Endometrial microvascular endothelial cells (primary cell): ENCODE results near the gene TMEM38A. TPM values are rescaled to one million over a fixed set of nuclear protein-coding genes. Genes with fewer than 3 reads are reported as not detected.
"Not testable (repeated sequence)": the region's sequence is repeated elsewhere in the genome, so short reads cannot be mapped to it uniquely, and the experiment has no call there.

Experiments
- in situ Hi-C: cut with HindIII; loops from 2 replicates; pipeline ENCODE4 v1.10.0; 2017; ENCODE audit warnings: low sequenced_read_pairs, low pct_unique_long_range_greater_than_20kb; ENCODE audit errors: inconsistent ontology term
- total RNA-seq: library from RNA; depleted of rRNA; stranded (reverse); fragments of >200 nt; gene quantifications from one replicate; pipeline ENCODE4 v1.2.3, GENCODE V29; 2015; ENCODE audit errors: inconsistent ontology term

The TMEM38A gene
- total RNA-seq, 1 donor from 2014 or later: not detected

DNA sequence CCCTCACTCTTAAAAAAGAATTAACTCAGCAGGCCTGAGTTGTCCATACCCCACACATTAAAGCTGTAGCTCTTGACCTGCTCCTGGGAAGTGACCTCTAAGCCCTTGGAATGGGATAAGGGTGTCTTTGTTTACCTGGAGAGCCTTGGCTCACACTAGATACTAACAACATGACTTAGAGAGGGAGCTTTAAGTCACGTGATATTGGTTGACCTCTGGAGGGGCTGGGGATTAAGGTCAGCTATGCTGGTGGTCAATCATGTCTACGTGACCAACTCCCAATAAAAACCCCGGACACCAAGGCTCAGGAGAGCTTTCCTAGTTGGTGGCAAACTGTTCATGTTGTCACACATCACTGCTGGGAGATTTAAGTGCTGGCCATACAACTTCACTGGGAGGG lies 61.7 kb downstream of the TMEM38A start:
- in situ Hi-C loops: no loop called here

DNA sequence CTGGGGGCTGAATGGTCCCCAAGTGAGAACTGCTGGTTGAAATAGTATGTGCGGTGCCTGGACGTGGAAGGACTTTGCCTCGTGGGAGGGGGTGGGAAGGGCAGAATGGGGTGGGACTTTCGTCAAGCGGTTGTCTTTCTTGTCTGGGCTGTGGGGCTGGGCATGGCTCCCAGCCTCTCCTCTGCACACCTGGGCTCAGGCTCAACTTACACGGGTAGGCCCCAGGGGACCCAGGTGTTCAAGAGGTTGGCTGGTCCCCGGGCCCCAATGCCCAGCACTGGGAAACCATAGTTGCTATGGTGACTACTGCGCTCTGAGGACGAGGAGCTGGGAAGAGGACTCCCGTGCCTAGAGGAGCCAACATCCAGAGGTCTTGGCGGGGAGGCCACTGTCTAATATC lies 66.0 kb downstream of the TMEM38A start:
- in situ Hi-C loops: no loop called here

DNA sequence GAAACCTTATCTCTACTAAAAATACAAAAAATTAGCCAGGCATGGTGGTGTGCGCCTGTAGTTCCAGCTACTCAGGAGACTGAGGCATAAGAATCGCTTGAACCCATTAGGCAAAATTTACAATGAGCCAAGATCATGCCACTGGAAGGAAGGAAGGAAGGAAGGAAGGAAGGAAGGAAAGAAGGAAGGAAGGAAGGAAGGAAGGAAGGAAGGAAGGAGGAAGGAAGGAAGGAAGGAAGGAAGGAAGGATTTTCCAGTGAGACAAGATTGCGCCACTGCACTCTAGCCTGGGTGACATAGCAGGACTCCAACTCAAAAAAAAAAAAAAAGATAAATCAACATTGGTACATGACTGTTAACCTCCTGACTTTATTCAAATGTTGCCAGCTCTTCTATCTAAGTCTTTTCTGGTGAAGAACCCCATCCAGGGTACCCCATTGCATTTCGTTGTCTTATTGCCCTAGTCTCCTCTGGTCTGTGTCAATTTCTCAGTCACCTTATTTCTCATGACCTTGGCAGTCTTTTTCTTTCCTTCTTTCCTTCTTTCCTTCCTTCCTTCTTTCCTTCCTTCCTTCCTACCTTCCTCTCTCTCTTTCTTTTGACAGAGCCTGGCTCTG lies 74.8 kb downstream of the TMEM38A start:
- in situ Hi-C loops: not testable (repeated sequence)

DNA sequence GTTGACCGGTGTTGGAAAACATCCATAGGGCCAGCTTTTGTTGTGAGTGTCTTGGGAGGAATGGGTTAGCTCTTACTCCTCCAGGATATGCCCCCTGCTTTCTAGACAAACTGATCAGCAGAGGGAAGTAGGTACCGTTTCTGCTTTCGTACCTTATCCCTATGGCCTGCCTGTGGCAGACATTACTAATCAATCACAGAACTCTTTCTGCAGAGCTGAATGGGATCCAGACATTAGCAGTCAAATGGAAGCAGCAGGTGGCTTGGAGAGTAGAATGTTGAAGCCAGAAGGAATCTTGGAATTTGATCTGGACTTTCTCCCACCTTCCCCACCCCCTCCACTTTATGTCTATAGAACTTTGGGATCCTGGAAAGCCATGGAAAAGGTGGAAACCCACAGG lies 75.8 kb downstream of the TMEM38A start:
- in situ Hi-C loops: no loop called here

DNA sequence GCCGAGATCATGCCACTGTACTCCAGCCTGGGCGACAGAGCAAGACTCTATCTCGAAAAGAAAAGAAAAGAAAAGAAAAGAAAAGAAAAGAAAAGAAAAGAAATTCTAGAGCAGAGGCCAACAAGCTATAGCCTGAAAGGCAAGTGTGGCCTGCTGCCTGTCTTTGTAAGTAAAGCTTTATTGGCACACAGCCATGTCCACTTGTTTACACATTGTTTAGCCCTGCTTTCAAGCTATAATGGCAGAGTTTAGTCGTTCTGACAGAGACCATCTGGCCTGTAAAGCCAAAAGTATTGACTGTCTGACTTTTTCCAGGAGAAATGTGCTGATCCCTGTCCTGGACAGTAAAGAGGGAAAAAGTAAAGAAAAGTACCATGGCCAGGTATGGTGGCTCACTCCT lies 77.0 kb downstream of the TMEM38A start:
- in situ Hi-C loops: no loop called here

DNA sequence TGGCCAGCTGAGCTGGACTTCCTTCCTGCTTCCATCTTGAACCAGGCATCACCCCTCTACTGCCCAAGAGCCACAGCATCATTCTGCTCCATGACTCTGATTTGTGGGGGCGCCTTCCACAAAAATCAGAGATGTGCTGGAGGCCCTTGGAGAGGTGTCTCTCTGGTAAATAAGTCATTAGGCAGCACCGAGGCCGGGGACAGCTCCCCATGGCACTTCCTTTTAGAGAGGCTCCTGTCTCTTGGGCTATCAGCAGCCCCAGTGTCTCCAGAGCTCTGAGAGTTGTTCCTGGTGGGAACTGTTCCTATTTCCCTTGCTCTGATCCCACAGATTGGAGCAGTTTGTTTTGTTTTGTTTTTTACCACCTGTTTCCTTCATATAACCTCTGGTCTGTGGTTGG lies 78.6 kb downstream of the TMEM38A start:
- in situ Hi-C loops: no loop called here

Other genes starting within 250 kb of the TMEM38A start
- 8.7 TPM for gene EPS15L1, start 189.2 kb upstream of the TMEM38A start, total RNA-seq
- not detected for gene CALR3, start 165.0 kb upstream of the TMEM38A start, total RNA-seq
- 2.4 TPM for gene C19orf44, start 164.7 kb upstream of the TMEM38A start, total RNA-seq
- 10.6 TPM for gene CHERP, start 118.7 kb upstream of the TMEM38A start, total RNA-seq
- gene SLC35E1, start 88.7 kb upstream of the TMEM38A start, total RNA-seq: 31.7 TPM
- 8.5 TPM for gene MED26, start 32.9 kb upstream of the TMEM38A start, total RNA-seq
- 114 TPM for gene SMIM7, start 995 bp upstream of the TMEM38A start, total RNA-seq
- not detected for gene NWD1, start 58.7 kb downstream of the TMEM38A start, total RNA-seq
- 23.3 TPM for gene SIN3B, start 168.3 kb downstream of the TMEM38A start, total RNA-seq
- not detected for gene F2RL3, start 227.9 kb downstream of the TMEM38A start, total RNA-seq